Stimulated activated CD8-positive, alpha-beta memory T cell treated with anti-CD3 and anti-CD28 coated beads, Interleukin-15, amount 100 ng/mL, for 24 hours (primary cell): ENCODE data around the gene GABRB2.

Source experiments
- DNase-seq: peaks from one replicate; pipeline ENCODE4 v3.0.0-alpha.2; 2020; ENCODE audit warnings: low read depth

The GABRB2 gene

GRCh38 chr5:161471211-161471950 lies 75.1 kb downstream of the GABRB2 start:
- no peak for DNase-seq

GRCh38 chr5:161467703-161468102 lies 78.8 kb downstream of the GABRB2 start:
- no peak for DNase-seq

- no peak for DNase-seq
These were observed 85.8 kb downstream of the GABRB2 start for GRCh38 chr5:161460741-161461140.

GRCh38 chr5:161446655-161447054 lies 99.9 kb downstream of the GABRB2 start:
- DNase-seq: no peak

- no peak for DNase-seq
These were observed 104.1 kb downstream of the GABRB2 start for GRCh38 chr5:161442471-161442870.

- no peak for DNase-seq
These were observed 113.7 kb downstream of the GABRB2 start for GRCh38 chr5:161432798-161433197.

- DNase-seq: no peak
These were observed 114.6 kb downstream of the GABRB2 start for GRCh38 chr5:161431963-161432362.

- DNase-seq: no peak
These were observed 125.5 kb downstream of the GABRB2 start for GRCh38 chr5:161421067-161421466.

- DNase-seq: no peak
These were observed 126.0 kb downstream of the GABRB2 start for GRCh38 chr5:161420521-161420920.

- DNase-seq: no peak
These were observed 131.6 kb downstream of the GABRB2 start for GRCh38 chr5:161414896-161415295.

- no peak for DNase-seq
These were observed 132.5 kb downstream of the GABRB2 start for GRCh38 chr5:161414037-161414436.

- no peak for DNase-seq
These were observed 133.7 kb downstream of the GABRB2 start for GRCh38 chr5:161412792-161413191.

- DNase-seq: no peak
These were observed 135.4 kb downstream of the GABRB2 start for GRCh38 chr5:161411156-161411555.

GRCh38 chr5:161410640-161411039 lies 135.9 kb downstream of the GABRB2 start:
- no peak for DNase-seq

GRCh38 chr5:161409471-161409870 lies 137.1 kb downstream of the GABRB2 start:
- no peak for DNase-seq

GRCh38 chr5:161406880-161407279 lies 139.6 kb downstream of the GABRB2 start:
- no peak for DNase-seq

- DNase-seq: no peak
These were observed 142.5 kb downstream of the GABRB2 start for GRCh38 chr5:161403996-161404395.

- DNase-seq: no peak
These were observed 143.4 kb downstream of the GABRB2 start for GRCh38 chr5:161403121-161403520.

GRCh38 chr5:161400583-161400982 lies 145.9 kb downstream of the GABRB2 start:
- no peak for DNase-seq

GRCh38 chr5:161399996-161400562 lies 146.4 kb downstream of the GABRB2 start:
- DNase-seq: no peak

GRCh38 chr5:161397448-161397847 lies 149.1 kb downstream of the GABRB2 start:
- DNase-seq: no peak

- no peak for DNase-seq
These were observed 150.4 kb downstream of the GABRB2 start for GRCh38 chr5:161396171-161396570.

GRCh38 chr5:161391724-161392123 lies 154.8 kb downstream of the GABRB2 start:
- no peak for DNase-seq

- DNase-seq: no peak
These were observed 155.5 kb downstream of the GABRB2 start for GRCh38 chr5:161391016-161391415.
